ENCODE results near the gene EED.
"Not testable (repeated sequence)": the region's sequence is repeated elsewhere in the genome, so short reads cannot be mapped to it uniquely, and the experiment has no call there.

The EED gene

GRCh38 chr11:86288776-86289507, 44.4 kb downstream of the EED start:
- no peaks in the 10 kb centered on the region for H3K9me3 ChIP-seq (ENCODE audit: low read length)
- H3K4me3 ChIP-seq (ENCODE audit: low read depth, low read length, poor library complexity, severe bottlenecking): no peak overlapping the region
- no peaks in the 10 kb centered on the region for H3K79me2 ChIP-seq (ENCODE audit: insufficient read depth, low read length)
- H4K20me1 ChIP-seq (ENCODE audit: insufficient read depth, low read length): no peaks in the 10 kb centered on the region
- no peaks in the 10 kb centered on the region for H3F3A ChIP-seq (ENCODE audit: insufficient read depth, low read length)
- H3K4me1 ChIP-seq (ENCODE audit: insufficient read depth, low read length, severe bottlenecking): no peaks in the 10 kb centered on the region
- no peak overlapping the region for H2AFZ ChIP-seq (ENCODE audit: low read length)
- peaks cover 6% of the 10 kb centered on the region; the same call in 1 of the 2 replicates for H3K36me3 ChIP-seq (ENCODE audit: insufficient read depth, low read length)
- TF ChIP-seq CTCF (IDR thresholded peaks at IDR 0.05; ENCODE audit: low read length) (no peak), EZH2 (IDR thresholded peaks at IDR 0.05; ENCODE audit: borderline replicate concordance, low read length) (no peak)
- no peak overlapping the region for H3K4me2 ChIP-seq (ENCODE audit: low read length)
- no peaks in the 10 kb centered on the region for H3K27me3 ChIP-seq (ENCODE audit: insufficient read depth, low read length)
- no peaks in the 10 kb centered on the region for H3K9me2 ChIP-seq (ENCODE audit: low read depth, low read length)
- no peak overlapping the region for H3K27ac ChIP-seq (ENCODE audit: low read depth, low read length, poor library complexity, severe bottlenecking)
- no peak overlapping the region for H3K9ac ChIP-seq (ENCODE audit: low read length)

GRCh38 chr11:86289508-86290280, 45.1 kb downstream of the EED start:
- not testable (repeated sequence) for H3K9me3 ChIP-seq (ENCODE audit: low read length); H3K4me3 ChIP-seq (ENCODE audit: low read depth, low read length, poor library complexity, severe bottlenecking); H3K79me2 ChIP-seq (ENCODE audit: insufficient read depth, low read length); H2AFZ ChIP-seq (ENCODE audit: low read length); H3K36me3 ChIP-seq (ENCODE audit: insufficient read depth, low read length); H3F3A ChIP-seq (ENCODE audit: insufficient read depth, low read length); H3K9ac ChIP-seq (ENCODE audit: low read length); H3K4me1 ChIP-seq (ENCODE audit: insufficient read depth, low read length, severe bottlenecking); H3K27me3 ChIP-seq (ENCODE audit: insufficient read depth, low read length); H3K27ac ChIP-seq (ENCODE audit: low read depth, low read length, poor library complexity, severe bottlenecking); H3K4me2 ChIP-seq (ENCODE audit: low read length); H4K20me1 ChIP-seq (ENCODE audit: insufficient read depth, low read length); H3K9me2 ChIP-seq (ENCODE audit: low read depth, low read length)

GRCh38 chr11:86291466-86292262, 47.1 kb downstream of the EED start:
- no peaks in the 10 kb centered on the region for H3K9me2 ChIP-seq (ENCODE audit: low read depth, low read length)
- H3K9me3 ChIP-seq (ENCODE audit: low read length): no peaks in the 10 kb centered on the region
- no peaks in the 10 kb centered on the region for H3K27me3 ChIP-seq (ENCODE audit: insufficient read depth, low read length)
- H3K36me3 ChIP-seq (ENCODE audit: insufficient read depth, low read length): no peaks in the 10 kb centered on the region
- no peak overlapping the region for H3K4me2 ChIP-seq (ENCODE audit: low read length)
- TF ChIP-seq CTCF (IDR thresholded peaks at IDR 0.05; ENCODE audit: low read length) (peak; percentile 87), EZH2 (IDR thresholded peaks at IDR 0.05; ENCODE audit: borderline replicate concordance, low read length) (no peak)
- H3K4me3 ChIP-seq (ENCODE audit: low read depth, low read length, poor library complexity, severe bottlenecking): no peak overlapping the region
- no peaks in the 10 kb centered on the region for H3K4me1 ChIP-seq (ENCODE audit: insufficient read depth, low read length, severe bottlenecking)
- H3K27ac ChIP-seq (ENCODE audit: low read depth, low read length, poor library complexity, severe bottlenecking): no peak overlapping the region
- H4K20me1 ChIP-seq (ENCODE audit: insufficient read depth, low read length): no peaks in the 10 kb centered on the region
- H3K79me2 ChIP-seq (ENCODE audit: insufficient read depth, low read length): no peaks in the 10 kb centered on the region
- no peak overlapping the region for H3K9ac ChIP-seq (ENCODE audit: low read length)
- H2AFZ ChIP-seq (ENCODE audit: low read length): no peak overlapping the region
- no peaks in the 10 kb centered on the region for H3F3A ChIP-seq (ENCODE audit: insufficient read depth, low read length)

Measured in OCI-LY1 (cell line).